Duodenal mucosa (tissue), 2 donors: ENCODE results near the gene ANKS1A.

Experiments used
- H3K27ac ChIP-seq: one replicate; pipeline ENCODE4 v1.7.0; 2013; ENCODE audit warnings: low read depth, low read length
- H3K27me3 ChIP-seq, 2 donors: one replicate each; pipeline ENCODE4 v1.7.0; 2013; ENCODE audit warnings: low read length in 2 of 2, control low read depth in 1 of 2; ENCODE audit not compliant: insufficient read depth in 2 of 2, control insufficient read depth in 1 of 2
- H3K36me3 ChIP-seq, 2 donors: one replicate each; pipeline ENCODE4 v1.7.0; 2013; ENCODE audit warnings: low read length in 2 of 2, control low read depth in 1 of 2; ENCODE audit not compliant: insufficient read depth in 2 of 2, control insufficient read depth in 1 of 2
- H3K4me1 ChIP-seq, 2 donors: one replicate each; pipeline ENCODE4 v1.7.0; 2013; ENCODE audit warnings: low read length in 2 of 2, control low read depth in 1 of 2; ENCODE audit not compliant: insufficient read depth in 2 of 2, control insufficient read depth in 1 of 2
- H3K4me3 ChIP-seq, 2 donors: one replicate each; pipeline ENCODE4 v1.7.0; 2013; ENCODE audit warnings: low read length in 2 of 2, low read depth in 1 of 2
- H3K9ac ChIP-seq, 2 donors: one replicate each; pipeline ENCODE4 v1.7.0; 2013; ENCODE audit warnings: low read length in 2 of 2, low read depth in 1 of 2
- H3K9me3 ChIP-seq, 2 donors: one replicate each; pipeline ENCODE4 v1.7.0; 2013; ENCODE audit warnings: low read length in 2 of 2, control low read depth in 1 of 2; ENCODE audit not compliant: control insufficient read depth in 1 of 2

The ANKS1A gene

DNA sequence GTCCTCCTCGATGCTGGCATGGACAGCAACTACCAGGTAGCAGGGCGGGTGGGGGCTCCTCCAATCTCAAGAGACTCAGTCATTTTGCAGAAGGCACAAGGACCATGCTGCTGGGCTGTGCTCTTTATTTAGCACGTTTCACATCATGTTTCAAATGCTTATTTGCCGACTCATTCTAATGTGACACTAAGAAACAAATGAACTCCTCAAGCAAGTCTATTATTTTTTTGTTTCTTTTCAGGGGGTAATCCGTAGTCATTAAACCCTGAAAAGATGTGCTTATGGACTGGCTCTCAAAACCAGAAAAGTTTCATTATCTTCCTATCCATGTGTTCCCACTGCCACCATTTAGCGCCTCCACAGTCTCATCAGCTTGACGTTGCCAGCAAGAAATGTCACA is 92.9 kb downstream of the ANKS1A start:
- peaks cover 17 to 45% of the 10 kb centered on the region in 2 donors for H3K36me3 ChIP-seq
- no peak overlapping the region for H3K27ac ChIP-seq

GRCh38 chr6:34982424-34982852 is 93.4 kb downstream of the ANKS1A start:
- Histone ChIP-seq H3K9ac (no peak overlapping the region), H3K9me3 (no peaks in the 10 kb centered on the region), H3K27me3 (no peaks in the 10 kb centered on the region), H3K36me3 (peaks cover 17 to 47% of the 10 kb centered on the region in 2 donors), H3K4me1 (no peaks in the 10 kb centered on the region), H3K27ac (no peak overlapping the region), H3K4me3 (no peak overlapping the region)

More for the DNA sequence above, 92.9 kb downstream of the ANKS1A start:
- H3K9ac ChIP-seq: no peak overlapping the region
- H3K4me1 ChIP-seq: no peaks in the 10 kb centered on the region
- no peaks in the 10 kb centered on the region for H3K27me3 ChIP-seq
- H3K4me3 ChIP-seq: no peak overlapping the region
- no peaks in the 10 kb centered on the region for H3K9me3 ChIP-seq

GRCh38 chr6:34984416-34984815 is 95.4 kb downstream of the ANKS1A start:
- Histone ChIP-seq H3K9ac (no peak overlapping the region), H3K27ac (no peak overlapping the region), H3K4me1 (no peaks in the 10 kb centered on the region), H3K9me3 (no peaks in the 10 kb centered on the region), H3K4me3 (no peak overlapping the region), H3K27me3 (no peaks in the 10 kb centered on the region), H3K36me3 (peaks cover 17 to 62% of the 10 kb centered on the region in 2 donors)

- no peaks in the 10 kb centered on the region for H3K9me3 ChIP-seq
- peaks cover 17 to 63% of the 10 kb centered on the region in 2 donors for H3K36me3 ChIP-seq
Measured at GRCh38 chr6:34985236-34985635, 96.2 kb downstream of the ANKS1A start.

GRCh38 chr6:34986845-34987246 is 97.8 kb downstream of the ANKS1A start:
- Histone ChIP-seq H3K9ac (no peak overlapping the region), H3K4me3 (no peak overlapping the region), H3K27ac (no peak overlapping the region), H3K4me1 (no peaks in the 10 kb centered on the region), H3K27me3 (no peaks in the 10 kb centered on the region), H3K36me3 (peaks cover 17 to 66% of the 10 kb centered on the region in 2 donors), H3K9me3 (no peaks in the 10 kb centered on the region)

More at GRCh38 chr6:34985236-34985635, 96.2 kb downstream of the ANKS1A start:
- no peak overlapping the region for H3K27ac ChIP-seq
- no peaks in the 10 kb centered on the region for H3K27me3 ChIP-seq
- H3K4me1 ChIP-seq: no peaks in the 10 kb centered on the region
- no peak overlapping the region for H3K9ac ChIP-seq
- H3K4me3 ChIP-seq: no peak overlapping the region

DNA sequence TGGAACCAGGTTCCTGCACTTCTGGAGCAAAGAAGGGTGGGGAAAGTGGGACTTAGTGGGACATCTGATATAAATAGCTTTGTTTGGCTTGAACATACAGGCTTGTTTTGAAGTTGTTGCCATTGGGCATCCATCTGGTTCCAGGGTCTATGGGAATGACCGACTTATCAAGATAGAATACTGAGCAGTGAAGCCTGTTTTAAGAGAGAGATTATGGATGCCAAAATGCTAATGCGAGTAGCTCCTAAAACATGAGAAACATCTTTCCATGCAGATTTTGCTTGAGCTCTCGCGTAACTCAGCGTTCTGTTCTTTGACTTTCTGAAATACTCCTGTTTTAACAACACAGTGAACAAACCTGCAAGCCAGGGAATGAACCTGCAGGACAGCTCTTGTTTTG is 98.5 kb downstream of the ANKS1A start:
- Histone ChIP-seq H3K27ac (no peak overlapping the region), H3K4me3 (no peak overlapping the region), H3K4me1 (no peaks in the 10 kb centered on the region), H3K9ac (no peak overlapping the region), H3K27me3 (no peaks in the 10 kb centered on the region), H3K36me3 (peaks cover 24 to 66% of the 10 kb centered on the region in 2 donors), H3K9me3 (no peaks in the 10 kb centered on the region)

DNA sequence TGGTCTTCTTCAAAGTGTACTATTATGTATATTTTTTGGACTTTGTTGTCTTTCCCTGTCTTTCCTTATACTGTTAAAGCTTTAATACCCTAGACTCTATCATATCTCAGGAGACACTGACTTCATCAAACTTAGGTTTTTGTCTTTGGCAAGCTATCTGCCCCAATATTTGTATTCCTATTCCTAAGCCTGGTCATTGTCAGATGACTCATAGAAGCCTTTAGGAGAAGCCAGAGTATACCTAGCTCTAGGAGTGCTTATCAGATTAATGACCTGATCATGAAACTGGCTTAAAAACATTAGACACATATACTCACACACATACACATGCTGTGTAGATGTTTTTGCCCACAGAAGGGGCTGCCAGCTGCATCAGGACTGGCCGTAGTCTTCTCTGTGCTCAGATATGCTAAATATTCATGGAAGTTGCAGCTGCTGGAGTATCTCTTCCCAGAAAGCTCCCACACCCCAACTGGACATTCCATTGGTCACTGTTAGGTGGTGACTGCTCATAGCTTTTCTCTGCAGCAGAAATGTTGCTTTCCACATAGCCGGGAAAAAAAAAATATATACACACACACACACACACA is 102.0 kb downstream of the ANKS1A start:
- Histone ChIP-seq H3K4me1 (no peaks in the 10 kb centered on the region), H3K36me3 (peaks cover 24 to 67% of the 10 kb centered on the region in 2 donors), H3K9ac (no peak overlapping the region), H3K4me3 (no peak overlapping the region), H3K27me3 (no peaks in the 10 kb centered on the region), H3K27ac (no peak overlapping the region), H3K9me3 (no peaks in the 10 kb centered on the region)

GRCh38 chr6:34992376-34992775 is 103.3 kb downstream of the ANKS1A start:
- Histone ChIP-seq H3K4me1 (no peaks in the 10 kb centered on the region), H3K27ac (no peak overlapping the region), H3K27me3 (no peaks in the 10 kb centered on the region), H3K9ac (no peak overlapping the region), H3K4me3 (no peak overlapping the region), H3K36me3 (peaks cover 22 to 60% of the 10 kb centered on the region in 2 donors), H3K9me3 (no peaks in the 10 kb centered on the region)

DNA sequence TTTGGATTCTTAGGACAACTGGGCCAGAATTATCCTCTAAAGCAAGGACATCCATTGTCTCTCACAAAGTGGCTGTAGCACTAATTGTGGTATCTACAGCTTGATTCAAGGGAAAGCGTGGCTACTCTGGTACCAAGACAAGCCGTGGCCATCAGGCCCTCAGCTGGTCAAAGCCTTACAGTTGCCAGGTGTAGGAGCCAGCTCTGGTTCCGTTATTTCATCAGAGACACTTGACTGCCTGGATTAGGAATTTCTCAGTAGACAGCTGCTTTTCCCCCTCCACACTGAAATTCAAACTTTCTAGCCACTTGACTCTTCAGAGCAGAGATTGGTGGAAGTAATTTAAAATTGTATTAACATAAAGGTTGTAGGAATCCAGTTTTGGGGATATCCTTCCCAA is 104.2 kb downstream of the ANKS1A start:
- H3K36me3 ChIP-seq: peaks cover 22 to 55% of the 10 kb centered on the region in 2 donors

DNA sequence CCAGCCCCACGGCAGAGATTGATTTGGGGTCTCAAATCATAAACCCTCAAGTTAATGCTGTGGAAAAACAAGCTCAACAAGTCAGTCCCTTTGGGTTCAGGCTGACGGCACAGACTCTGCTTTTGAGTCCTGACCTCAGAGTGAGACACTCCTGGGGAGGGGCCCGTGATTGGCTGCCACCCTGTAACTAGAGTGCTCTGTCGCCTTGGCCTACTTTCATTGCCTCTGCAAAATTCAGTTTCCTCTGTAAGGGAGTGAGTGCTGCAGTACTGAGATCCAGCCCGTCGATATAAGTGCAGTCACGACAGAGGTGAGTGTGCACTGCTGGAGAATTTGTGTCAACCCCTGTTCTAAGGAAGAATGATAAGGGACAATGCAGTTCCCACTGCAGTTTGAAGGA is 105.6 kb downstream of the ANKS1A start:
- Histone ChIP-seq H3K27me3 (no peaks in the 10 kb centered on the region), H3K4me3 (no peak overlapping the region), H3K4me1 (no peaks in the 10 kb centered on the region), H3K9me3 (no peaks in the 10 kb centered on the region), H3K9ac (no peak overlapping the region), H3K36me3 (peaks cover 22 to 50% of the 10 kb centered on the region in 2 donors), H3K27ac (no peak overlapping the region)

More for the DNA sequence above, 104.2 kb downstream of the ANKS1A start:
- H3K4me1 ChIP-seq: no peaks in the 10 kb centered on the region
- H3K9ac ChIP-seq: no peak overlapping the region
- H3K27me3 ChIP-seq: no peaks in the 10 kb centered on the region
- H3K4me3 ChIP-seq: no peak overlapping the region
- H3K27ac ChIP-seq: no peak overlapping the region
- no peaks in the 10 kb centered on the region for H3K9me3 ChIP-seq
